Omental fat pad (tissue), 4 donors: Measurements from ENCODE around the gene TMEM225. TPM values are rescaled to one million over a fixed set of nuclear protein-coding genes. Genes with fewer than 3 reads are reported as not detected.

Experiments
- ATAC-seq: fragments of 150-250 bp; one replicate; pipeline ENCODE4 v1.9.1; 2016; ENCODE audit warnings: mild to moderate bottlenecking, moderate library complexity; ENCODE audit not compliant: low FRiP score
- DNase-seq: peaks from one replicate; pipeline ENCODE4 v3.0.0-alpha.2; 2019; ENCODE audit warnings: low spot score
- total RNA-seq, 4 donors: library from RNA; depleted of rRNA; stranded (reverse); fragments of >200 nt; gene quantifications; one replicate each; pipeline ENCODE4 v1.1.0, GENCODE V29; 2016
- TF ChIP-seq, protein P1 (sequence below), 3 donors: fragments of 450-650 bp; IDR thresholded peaks; one replicate each; pipeline ENCODE4 v1.5.1; 2016 to 2017; ENCODE audit warnings: antibody characterized with exemption in 3 of 3, mild to moderate bottlenecking in 3 of 3, moderate library complexity in 2 of 3

Gene TMEM225
- total RNA-seq, 4 donors from 2014 or later, result not detected

DNA sequence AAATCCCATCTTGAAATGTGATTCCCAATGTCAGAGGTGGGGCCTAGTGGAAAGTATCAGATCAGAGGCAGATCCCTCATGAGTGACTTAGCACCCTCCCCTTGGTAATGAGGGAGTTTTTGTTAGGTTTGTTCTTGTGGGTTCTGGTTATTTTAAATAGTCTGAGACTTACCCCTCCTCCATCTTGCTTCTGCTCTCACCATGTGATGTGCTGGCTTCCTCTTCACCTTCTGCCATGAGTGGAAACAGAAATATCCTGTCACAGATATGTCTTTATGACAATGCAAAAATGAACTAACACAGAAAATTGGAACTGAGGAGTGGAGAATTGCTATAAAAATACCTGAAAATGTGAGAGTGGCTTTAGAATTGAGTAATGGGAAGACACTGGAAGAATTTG is 33.1 kb downstream of the TMEM225 start:
- DNase-seq (no peak), ATAC-seq (no peak)
- TF ChIP-seq, protein P1, sequence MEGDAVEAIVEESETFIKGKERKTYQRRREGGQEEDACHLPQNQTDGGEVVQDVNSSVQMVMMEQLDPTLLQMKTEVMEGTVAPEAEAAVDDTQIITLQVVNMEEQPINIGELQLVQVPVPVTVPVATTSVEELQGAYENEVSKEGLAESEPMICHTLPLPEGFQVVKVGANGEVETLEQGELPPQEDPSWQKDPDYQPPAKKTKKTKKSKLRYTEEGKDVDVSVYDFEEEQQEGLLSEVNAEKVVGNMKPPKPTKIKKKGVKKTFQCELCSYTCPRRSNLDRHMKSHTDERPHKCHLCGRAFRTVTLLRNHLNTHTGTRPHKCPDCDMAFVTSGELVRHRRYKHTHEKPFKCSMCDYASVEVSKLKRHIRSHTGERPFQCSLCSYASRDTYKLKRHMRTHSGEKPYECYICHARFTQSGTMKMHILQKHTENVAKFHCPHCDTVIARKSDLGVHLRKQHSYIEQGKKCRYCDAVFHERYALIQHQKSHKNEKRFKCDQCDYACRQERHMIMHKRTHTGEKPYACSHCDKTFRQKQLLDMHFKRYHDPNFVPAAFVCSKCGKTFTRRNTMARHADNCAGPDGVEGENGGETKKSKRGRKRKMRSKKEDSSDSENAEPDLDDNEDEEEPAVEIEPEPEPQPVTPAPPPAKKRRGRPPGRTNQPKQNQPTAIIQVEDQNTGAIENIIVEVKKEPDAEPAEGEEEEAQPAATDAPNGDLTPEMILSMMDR (IDR thresholded peaks at IDR 0.05), result no peak

DNA sequence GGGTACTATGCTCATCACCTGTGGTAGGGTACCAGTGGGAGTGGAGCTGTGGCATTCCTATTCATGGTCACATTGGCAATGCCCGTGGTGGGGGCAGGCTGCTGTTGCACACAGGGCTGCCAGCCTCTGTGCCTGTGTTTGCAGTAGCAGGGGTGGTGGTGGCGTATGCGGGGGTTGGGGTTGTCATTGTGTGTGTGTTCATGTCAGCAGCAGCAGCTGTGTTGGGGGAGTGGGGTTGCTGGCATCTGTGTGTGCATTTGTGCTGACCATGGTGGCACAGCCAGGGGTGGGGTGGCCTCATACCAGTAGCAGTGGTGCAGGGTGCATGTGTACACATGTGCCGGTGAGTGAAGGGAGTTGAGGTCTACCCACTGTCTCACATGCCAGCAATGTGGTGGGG is 34.4 kb downstream of the TMEM225 start:
- ATAC-seq (no peak), DNase-seq (no peak)
- TF ChIP-seq, protein P1 (IDR thresholded peaks at IDR 0.05), result no peak

DNA sequence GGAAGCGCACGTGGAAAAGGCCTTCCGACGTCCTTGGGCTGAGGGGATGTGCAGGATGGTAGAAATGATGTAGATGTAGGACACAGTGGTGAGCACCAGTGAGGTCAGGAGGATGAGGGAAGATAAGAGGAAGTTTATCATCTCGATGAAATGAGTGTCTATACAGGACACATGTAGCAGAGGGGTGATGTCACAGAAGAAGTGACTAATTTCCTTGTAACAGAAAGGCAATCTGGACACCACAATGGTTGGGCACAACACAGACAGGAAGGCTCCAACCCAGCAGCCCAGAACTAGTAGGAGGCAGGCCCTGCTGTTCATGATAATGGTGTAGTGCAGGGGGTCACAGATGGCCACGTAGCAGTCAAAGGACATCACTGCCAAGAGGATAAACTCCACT is 44.3 kb downstream of the TMEM225 start:
- DNase-seq (no peak), ATAC-seq (no peak)
- TF ChIP-seq, protein P1 (IDR thresholded peaks at IDR 0.05), result no peak

DNA sequence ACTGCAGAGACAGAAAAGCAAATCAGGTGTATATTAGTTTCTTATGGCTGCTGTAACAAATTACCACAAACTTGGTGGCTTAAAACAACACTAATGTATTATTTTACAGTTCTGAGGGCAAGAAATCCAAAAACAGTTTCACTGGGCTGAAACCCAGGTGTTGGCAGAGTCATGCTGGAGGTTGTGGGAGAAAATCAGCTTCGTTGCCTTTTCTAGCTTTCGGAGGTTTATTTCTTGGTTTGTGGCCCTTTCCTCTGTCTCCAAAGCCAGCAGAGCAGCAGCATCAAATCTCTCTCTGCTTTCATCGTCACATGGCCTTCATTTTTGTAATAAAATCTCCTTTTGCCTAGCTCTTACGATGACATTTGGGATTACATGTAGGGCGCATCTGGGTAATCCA is 46.3 kb downstream of the TMEM225 start:
- TF ChIP-seq, protein P1 (IDR thresholded peaks at IDR 0.05), result no peak
- ATAC-seq (no peak), DNase-seq (no peak)

DNA sequence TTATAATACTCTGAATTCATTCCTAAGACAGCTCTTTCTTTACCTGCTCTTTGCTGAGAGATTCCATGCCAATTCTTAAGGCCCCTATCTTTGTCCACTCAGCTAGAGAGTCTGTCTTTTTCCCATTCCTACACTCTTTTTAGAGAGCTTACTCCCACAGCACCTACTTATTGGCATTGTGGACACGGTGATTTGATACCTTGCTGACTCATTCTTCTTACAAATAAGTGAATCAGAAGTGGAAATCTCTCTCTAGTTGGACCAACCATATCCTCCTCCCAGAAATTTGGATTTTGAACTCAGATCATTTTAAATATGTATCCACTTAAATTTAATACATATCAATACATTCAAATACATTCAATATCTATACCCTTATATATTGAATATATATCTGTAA is 46.8 kb downstream of the TMEM225 start:
- TF ChIP-seq, protein P1 (IDR thresholded peaks at IDR 0.05), result no peak
- ATAC-seq (no peak), DNase-seq (no peak)

DNA sequence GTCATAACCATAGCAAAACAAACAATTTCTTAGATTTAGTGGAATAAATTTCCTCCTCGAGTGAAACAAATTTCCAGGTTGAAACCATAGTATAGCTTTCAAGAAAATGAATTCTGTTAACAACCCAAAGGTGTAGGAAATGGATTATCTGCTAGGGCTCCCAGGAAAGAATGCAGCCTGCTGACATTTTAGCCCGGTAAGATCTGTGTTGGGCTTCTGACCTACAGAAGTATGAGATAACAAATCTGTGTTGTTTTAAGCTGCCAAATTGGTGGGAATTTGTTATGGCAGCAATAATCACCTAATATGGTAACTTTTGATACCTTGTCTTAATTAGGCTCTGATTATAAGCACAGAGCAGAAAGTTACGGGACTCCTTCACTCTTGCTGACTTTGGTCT is 47.3 kb downstream of the TMEM225 start:
- TF ChIP-seq, protein P1 (IDR thresholded peaks at IDR 0.05), result no peak
- ATAC-seq (no peak), DNase-seq (no peak)

DNA sequence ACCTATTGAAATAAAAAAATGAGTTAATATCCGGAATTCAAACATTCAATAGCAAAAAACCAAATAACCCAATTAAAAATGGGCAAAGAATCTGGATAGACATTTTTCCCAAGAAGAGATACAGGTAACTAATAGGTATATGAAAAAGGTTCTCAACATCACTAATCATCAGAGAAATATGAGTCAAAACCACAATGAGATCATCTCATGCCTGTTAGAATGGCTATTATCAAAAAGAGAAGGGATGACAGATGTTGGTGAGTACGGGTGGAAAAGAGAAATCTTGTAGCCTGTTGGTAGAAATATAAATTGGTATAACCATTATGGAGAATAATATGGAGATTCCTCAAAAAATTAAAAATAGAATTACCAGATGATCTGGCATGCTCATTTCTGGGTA is 52.4 kb downstream of the TMEM225 start:
- TF ChIP-seq, protein P1 (IDR thresholded peaks at IDR 0.05), result no peak
- no peak for ATAC-seq
- no peak for DNase-seq

Other genes starting within 250 kb of the TMEM225 start
- gene SCN3B, start 231.0 kb downstream of the TMEM225 start, total RNA-seq, result 1 to 10 TPM; 1.5 to 2.6 (median 1.8) TPM
- 10 to 100 TPM in 1 of 4 donors, 1 to 10 TPM in 3; 4.1 to 12.6 (median 7.9) TPM for gene ZNF202, start 144.0 kb downstream of the TMEM225 start, total RNA-seq
- gene OR6X1, start 131.2 kb downstream of the TMEM225 start, total RNA-seq, result not detected
- not detected for gene OR6M1, start 79.3 kb downstream of the TMEM225 start, total RNA-seq
- gene OR8D4, start 16.5 kb upstream of the TMEM225 start, total RNA-seq, result not detected
- not detected for gene OR4D5, start 53.9 kb upstream of the TMEM225 start, total RNA-seq
- gene OR6T1, start 58.2 kb upstream of the TMEM225 start, total RNA-seq, result not detected
- gene OR10S1, start 92.1 kb upstream of the TMEM225 start, total RNA-seq, result not detected
- not detected for gene OR10G6, start 109.5 kb upstream of the TMEM225 start, total RNA-seq
- not detected for gene OR10G4, start 127.3 kb upstream of the TMEM225 start, total RNA-seq
- not detected for gene OR10G9, start 137.3 kb upstream of the TMEM225 start, total RNA-seq
- not detected for gene OR10G8, start 141.1 kb upstream of the TMEM225 start, total RNA-seq
- not detected for gene OR10G7, start 155.7 kb upstream of the TMEM225 start, total RNA-seq
- gene VWA5A, start 229.8 kb upstream of the TMEM225 start, total RNA-seq, result 10 to 100 TPM in 3 of 4 donors, 1 to 10 TPM in 1; 9.7 to 19.5 (median 15.0) TPM